H1 (cell line): Measurements from ENCODE around the gene PFDN1. TPM values are rescaled to one million over a fixed set of nuclear protein-coding genes. Genes with fewer than 3 reads are reported as not detected.
A peak's percentile ranks its signal among the peaks of the same experiment; 100 is the strongest.

Experiments
- ATF2 ChIP-seq: IDR thresholded peaks from 2 replicates; pipeline ENCODE4 v1.6.1; 2012; ENCODE audit warnings: low read length, inconsistent platforms
- EZH2 ChIP-seq: fragments of 200-600 bp; sonication (generic); IDR thresholded peaks from 2 replicates; pipeline ENCODE4 v1.7.1; 2012; ENCODE audit warnings: low read depth, mild to moderate bottlenecking, moderate library complexity, low read length, inconsistent platforms; ENCODE audit not compliant: severe bottlenecking
- RBBP5 ChIP-seq: IDR thresholded peaks from 2 replicates; pipeline ENCODE4 v1.7.1; 2012; ENCODE audit warnings: low read depth, mild to moderate bottlenecking, inconsistent platforms, low read length, moderate library complexity, borderline replicate concordance
- SIN3A ChIP-seq, 2 experiments: IDR thresholded peaks in 1 of 2; conservative IDR thresholded peaks in 1 of 2; 2 replicates each; pipeline ENCODE4 v1.6.1; 2011 to 2012; ENCODE audit warnings: low read length in 2 of 2, improper control_type of control experiment in 1 of 2, low read depth in 1 of 2, mild to moderate bottlenecking in 1 of 2
- polyA plus RNA-seq, 7 experiments: library from polyadenylated mRNA; depleted of rRNA in 3 of 7; stranded (reverse) in 5 of 7; unstranded in 2 of 7; fragments of >200 nt in 5 of 7; fragments of 200-250 nt in 2 of 7; gene quantifications; 1 replicate in 5 of 7; 2 replicates in 1 of 7; 4 replicates in 1 of 7; pipeline versions ENCODE4 v1.2.1 to v1.2.3, GENCODE V29; 2011 to 2013; ENCODE audit warnings: missing spikeins in 2 of 7, mixed read lengths in 2 of 7
- total RNA-seq: library from RNA; stranded (reverse); fragmentation: NEBNext Ultra II Directional; extraction: Animal tissue kit (Norgen Biotek cat#: 25700); gene quantifications from 2 replicates; pipeline ENCODE4 v1.2.1, GENCODE V29; 2021

The PFDN1 gene
- total and polyA plus RNA-seq, 2 of the 8 experiments (the other 6 are each of a cell fraction or from before 2014, with no cell fraction given): 53.0 to 89.6 TPM

GRCh38 chr5:140205952-140206351 lies 96.9 kb downstream of the PFDN1 start (continued):
- TF ChIP-seq RBBP5 (peak; percentile 43; the same call in 1 of the 2 replicates), SIN3A (conservative IDR thresholded peaks at IDR 0.05 in 1 of 2, IDR thresholded peaks at IDR 0.05 in 1 of 2; ENCODE audit: low read depth in 1 of 2, low read length in 2 of 2) (no peak), EZH2 (no peak), ATF2 (no peak)
- TF ChIP-seq, all 59 proteins: peak for 6
